RCC 7860 (cell line): ENCODE measurements around the gene ERAS.
A peak's percentile ranks its signal among the peaks of the same experiment; 100 is the strongest.
"Not testable (repeated sequence)": the region's sequence is repeated elsewhere in the genome, so short reads cannot be mapped to it uniquely, and the experiment has no call there.

Experiments
- DNase-seq: peaks from one replicate; pipeline ENCODE4 v3.0.0-alpha.2; 2015; ENCODE audit warnings: low spot score
- FAIRE-seq: peaks from 2 replicates; lab custom pipeline; 2012; peaks lifted over from hg19 to GRCh38; lab: Jason Lieb, UNC

ERAS gene

DNA sequence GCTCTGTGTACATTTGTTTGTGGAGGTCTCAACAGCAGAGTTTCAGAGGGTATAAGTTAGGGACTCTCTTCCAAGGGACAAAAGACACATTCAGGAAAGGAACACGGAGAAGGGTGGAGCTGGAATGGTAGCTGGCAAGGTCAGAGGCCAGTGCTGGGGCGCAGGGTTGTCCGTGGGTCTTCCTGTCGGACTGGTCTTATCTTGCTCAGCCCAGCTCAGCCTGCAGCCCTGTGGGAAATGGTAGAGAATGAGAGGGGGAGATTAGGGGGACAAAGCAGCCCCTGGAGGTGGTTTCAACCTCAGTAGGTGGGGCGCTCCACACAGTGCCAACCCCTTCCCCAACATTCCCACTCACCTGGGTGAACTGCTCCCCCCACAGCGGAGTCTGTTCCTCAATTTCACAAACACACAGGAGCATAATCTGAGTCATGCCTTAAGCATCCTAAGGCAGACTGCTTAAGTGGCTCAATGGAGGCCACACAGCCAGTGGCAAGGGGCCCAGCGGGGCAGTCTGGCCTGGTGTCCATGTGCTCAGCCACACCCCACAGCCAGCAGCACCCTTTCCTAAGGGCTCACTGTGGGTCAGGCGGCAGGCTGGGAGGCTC, 31.3 kb upstream of the ERAS start:
- DNase-seq (peak; percentile 22), FAIRE-seq (no peak)

DNA sequence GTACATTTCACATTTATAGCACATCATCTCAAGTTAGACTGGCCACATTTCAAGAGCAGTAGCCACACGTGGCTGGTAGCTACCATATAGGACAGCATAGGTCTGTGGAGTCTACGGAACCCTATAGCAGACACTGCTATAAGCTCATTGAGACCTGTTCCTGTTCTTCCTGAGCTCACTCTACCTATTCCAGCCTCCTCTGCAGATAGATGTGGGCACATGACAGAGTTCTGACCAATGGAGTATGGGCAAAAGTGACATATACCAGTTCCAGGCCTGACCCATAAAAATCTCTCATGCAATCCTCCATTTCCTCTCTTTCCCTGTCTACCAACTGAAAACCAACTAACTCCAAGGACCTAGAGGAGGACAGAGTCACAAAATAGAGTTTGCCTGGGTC, 28.0 kb upstream of the ERAS start:
- FAIRE-seq, result no peak
- DNase-seq, result no peak

DNA sequence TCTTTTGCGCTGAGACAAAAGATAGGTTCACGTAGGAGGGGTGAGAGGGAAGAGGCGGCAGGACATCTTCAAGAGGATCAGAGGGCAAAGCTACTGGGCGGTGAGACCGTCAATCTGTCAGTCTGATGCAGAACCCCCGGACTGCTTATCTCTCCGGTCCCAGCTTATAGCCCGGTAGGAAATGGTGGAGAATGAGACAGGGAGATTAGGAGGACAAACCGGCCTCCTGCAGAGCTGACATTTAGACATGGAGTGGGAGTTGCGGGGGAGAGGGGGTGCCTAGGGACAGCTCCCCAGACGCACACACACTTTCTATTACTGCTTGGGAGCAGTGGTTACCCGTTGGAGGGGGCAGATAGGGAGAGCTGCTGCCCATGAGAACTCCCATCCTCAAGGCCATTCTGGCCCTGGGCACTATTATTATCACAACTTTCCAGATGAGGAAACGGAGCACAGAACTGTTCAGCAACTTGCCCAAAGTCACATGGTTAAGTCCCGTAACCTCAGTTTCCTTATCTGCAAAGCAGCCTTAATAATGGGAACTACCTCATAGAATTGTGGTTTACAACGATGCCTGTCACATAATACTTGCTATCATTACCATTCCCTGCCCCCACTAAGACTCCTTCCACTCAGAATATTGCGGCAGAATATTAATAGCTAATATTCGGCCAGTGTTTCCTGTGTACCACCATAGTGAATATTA, 25.6 kb upstream of the ERAS start:
- DNase-seq (no peak), FAIRE-seq (no peak)

DNA sequence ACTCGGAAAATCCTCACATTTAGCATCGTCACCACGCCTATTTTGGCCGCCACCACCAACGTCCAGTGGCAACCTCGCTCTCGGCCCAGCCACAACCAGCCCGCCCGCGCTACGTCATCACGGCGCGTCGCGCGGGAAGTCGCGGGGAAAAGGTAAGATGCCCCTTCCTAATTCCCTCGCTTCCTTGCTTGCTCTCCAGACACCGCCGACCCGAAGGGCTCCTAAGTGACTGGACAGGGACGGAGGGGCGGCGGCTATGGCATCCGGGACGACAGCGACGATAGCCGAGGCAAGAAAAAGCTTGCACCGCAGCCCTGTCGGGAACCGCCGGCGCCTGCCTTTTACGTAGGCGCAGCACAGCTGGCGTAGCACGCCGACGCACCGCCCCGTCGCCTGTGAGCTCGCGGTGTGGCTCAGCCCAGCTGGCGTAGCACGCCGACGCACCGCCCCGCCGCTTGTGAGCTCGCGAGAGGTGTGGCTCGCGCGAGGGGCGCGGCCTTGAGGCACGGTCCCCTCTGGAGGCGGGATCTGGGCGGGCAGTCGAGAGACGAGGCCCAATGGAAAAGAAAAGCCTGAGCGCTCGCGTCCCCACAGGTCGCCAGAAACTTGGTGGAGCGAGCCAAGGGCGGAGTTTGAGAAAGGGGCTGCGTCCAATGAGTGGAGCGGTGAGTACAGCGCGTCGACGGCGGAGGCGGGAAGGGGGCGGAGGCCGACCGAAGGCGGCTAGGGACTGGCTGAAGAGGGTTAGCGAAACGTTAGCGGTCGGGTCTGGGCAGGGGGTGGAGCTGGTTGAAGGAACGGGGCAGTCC, 24.8 kb upstream of the ERAS start, which contains the start of gene HDAC6:
Gene HDAC6, plus strand, starts transcription at position 788 of the 809 bp plus-strand sequence. CDS start 626 bp downstream, outside the sequence.
- FAIRE-seq, result peak; percentile 82
- peak; percentile 95 for DNase-seq

DNA sequence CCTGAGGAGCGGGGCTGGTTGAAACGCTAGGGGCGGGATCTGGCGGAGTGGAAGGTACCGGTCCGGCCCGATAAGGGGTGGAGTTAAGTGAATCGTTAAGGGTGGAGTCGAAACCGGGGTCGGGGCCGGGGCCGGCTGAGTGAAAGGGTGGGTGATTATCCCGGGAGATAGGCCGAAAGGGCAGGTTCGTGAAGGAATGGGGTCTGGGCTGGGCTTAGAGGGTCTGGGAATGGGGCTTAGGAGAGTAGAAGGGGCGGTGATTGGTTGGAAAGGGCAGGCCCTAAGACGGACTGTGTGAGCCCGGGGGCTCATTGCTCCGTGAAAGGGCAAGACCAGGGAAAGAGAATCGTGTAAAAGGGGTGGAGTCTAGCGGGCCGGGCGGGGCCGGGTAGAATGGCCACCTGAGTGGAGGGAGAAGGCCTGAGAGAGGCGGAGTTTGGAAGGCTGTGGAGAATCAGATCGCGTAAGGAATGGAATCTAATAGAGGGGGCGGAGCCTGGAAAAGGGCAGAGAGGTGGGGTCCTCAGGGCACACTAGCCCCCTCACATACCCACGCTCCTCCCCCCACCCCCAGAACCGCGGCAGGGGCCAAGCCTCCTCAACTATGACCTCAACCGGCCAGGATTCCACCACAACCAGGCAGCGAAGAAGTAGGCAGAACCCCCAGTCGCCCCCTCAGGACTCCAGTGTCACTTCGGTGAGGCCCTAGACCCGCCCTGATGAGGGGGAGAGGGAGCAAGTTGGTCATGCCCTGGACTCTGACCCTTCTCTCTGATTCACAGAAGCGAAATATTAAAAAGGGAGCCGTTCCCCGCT, 24.0 kb upstream of the ERAS start:
- peak; percentile 65 for DNase-seq
- FAIRE-seq, result peak; percentile 47

- DNase-seq (no peak), FAIRE-seq (no peak)
Measured at GRCh38 chrX:48802905-48803200, 23.5 kb upstream of the ERAS start.

GRCh38 chrX:48806081-48806480, 20.2 kb upstream of the ERAS start:
- FAIRE-seq (no peak), DNase-seq (no peak)

GRCh38 chrX:48813644-48814043, 12.7 kb upstream of the ERAS start:
- no peak for FAIRE-seq
- no peak for DNase-seq

DNA sequence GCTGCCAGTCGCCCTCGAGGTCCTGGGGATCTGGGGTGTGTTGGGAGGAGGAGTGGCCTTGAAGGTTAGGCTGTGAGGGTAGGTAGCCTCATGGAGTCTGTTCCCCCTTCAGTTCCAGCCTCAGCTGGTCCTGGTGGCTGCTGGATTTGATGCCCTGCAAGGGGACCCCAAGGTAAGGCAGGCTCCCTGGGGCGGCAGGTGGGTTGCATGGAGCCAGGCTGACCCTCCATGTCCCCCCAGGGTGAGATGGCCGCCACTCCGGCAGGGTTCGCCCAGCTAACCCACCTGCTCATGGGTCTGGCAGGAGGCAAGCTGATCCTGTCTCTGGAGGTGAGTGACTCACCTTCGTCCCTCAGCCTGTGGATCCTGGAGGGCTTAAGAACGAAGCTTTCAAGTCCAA, 11.6 kb upstream of the ERAS start:
- no peak for FAIRE-seq

GRCh38 chrX:48815266-48815665, 11.0 kb upstream of the ERAS start:
- DNase-seq (no peak), FAIRE-seq (no peak)

More for the DNA sequence above, 11.6 kb upstream of the ERAS start:
- no peak for DNase-seq

DNA sequence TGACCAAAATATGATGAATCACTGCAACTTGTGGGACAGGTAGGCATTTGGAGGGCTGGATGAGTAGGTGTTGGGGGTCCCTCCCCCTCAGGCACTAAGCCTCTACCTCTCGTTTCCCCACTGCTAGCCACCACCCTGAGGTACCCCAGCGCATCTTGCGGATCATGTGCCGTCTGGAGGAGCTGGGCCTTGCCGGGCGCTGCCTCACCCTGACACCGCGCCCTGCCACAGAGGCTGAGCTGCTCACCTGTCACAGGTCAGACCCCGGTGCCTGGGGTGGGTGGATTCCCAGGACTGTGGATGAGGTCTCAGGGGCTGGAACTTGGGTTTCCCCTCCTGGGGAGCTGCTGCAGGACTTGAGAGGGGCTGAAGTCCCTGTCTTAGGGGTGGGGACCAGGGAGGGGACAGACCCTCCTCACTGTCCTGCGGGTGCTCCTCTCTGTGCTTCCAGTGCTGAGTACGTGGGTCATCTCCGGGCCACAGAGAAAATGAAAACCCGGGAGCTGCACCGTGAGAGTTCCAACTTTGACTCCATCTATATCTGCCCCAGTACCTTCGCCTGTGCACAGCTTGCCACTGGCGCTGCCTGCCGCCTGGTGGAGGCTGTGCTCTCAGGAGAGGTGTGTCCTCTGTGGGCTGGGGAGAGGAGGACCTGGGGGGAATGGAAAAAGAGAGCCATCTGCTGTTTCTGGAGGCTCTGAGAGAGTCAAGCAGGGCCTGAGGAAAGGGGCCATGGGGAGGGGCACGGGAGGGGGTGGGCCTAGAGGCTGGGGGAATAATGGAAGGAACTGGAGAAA, 10.1 kb upstream of the ERAS start:
- FAIRE-seq (no peak), DNase-seq (no peak)

DNA sequence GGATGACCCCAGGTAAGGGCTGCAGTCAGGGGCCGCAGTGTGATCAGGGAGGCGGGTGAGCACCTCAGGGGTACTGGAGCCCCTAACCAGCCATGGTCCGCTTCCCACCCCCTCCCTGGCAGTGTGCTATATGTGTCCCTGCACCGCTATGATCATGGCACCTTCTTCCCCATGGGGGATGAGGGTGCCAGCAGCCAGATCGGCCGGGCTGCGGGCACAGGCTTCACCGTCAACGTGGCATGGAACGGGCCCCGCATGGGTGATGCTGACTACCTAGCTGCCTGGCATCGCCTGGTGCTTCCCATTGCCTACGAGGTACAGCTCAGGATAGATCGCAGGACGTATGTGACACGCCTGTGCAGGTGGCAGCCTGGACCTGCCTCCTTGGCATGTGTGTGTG, 8.2 kb upstream of the ERAS start:
- FAIRE-seq, result no peak
- no peak for DNase-seq

GRCh38 chrX:48818866-48819265, 7.4 kb upstream of the ERAS start:
- FAIRE-seq, result no peak
- no peak for DNase-seq

DNA sequence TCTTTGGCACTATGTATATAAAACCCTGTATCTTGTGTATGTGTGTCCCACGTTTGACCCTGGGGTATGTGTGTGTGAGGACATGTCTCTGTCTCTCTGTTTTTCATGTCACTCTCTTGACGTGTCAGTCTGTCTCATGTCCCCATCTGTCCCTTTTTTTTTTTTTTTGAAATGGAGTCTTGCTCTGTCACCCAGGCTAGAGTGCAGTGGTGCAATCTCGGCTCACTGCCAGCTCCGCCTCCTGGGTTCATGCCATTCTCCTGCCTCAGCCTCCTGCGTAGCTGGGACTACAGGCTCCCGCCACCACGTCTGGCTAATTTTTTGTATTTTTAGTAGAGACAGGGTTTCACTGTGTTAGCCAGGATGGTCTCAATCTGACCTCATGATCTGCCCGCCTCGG, 6.9 kb upstream of the ERAS start:
- FAIRE-seq, result not testable (repeated sequence)

GRCh38 chrX:48823053-48823452, 3.3 kb upstream of the ERAS start:
- DNase-seq (no peak), FAIRE-seq (no peak)

More for the DNA sequence above, 6.9 kb upstream of the ERAS start:
- DNase-seq, result not testable (repeated sequence)

GRCh38 chrX:48824066-48824465, 2.2 kb upstream of the ERAS start:
- no peak for DNase-seq
- no peak for FAIRE-seq

DNA sequence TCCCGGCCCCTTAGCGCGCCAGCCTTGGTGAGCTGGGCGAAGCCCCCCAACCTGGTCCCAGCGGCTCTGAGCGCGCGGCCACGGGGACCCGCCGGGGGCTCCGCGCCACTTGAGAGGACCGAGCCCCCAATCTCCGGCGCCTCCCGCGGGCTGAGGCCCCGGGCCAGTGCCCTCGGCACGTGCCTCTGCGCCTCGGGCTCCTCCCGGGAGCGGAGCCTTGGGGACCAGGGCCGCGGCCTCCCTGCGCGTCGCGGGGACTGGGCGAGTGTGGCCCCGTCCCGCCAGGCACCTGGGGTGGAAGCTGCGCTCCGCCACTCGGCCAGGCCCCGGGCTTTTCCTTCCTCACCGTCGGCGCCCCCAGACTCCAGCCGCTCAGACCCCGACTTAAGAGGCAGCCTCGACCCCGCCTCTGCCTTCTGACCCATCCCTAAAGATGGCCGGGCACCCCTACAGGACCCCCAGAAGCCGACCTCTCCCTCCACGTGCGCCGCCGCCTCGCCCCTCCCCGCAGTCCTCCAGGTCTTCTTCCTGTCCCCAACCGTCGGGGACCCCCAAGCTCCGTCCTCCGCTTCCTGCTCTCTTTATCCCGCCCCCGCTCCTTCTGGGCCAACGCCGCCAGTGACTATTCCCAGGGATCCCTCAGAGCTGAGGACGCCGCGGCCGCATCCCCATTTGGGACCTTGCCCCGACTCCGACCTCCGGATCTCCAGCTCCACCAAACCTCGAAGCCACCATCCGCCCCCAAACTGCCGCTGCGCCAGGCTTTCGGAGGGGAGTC, 752 bp downstream of the ERAS start:
- FAIRE-seq, result no peak

GRCh38 chrX:48827654-48827968, 1.3 kb downstream of the ERAS start:
- FAIRE-seq, result no peak
- no peak for DNase-seq

More for the DNA sequence above, 752 bp downstream of the ERAS start:
- DNase-seq, result no peak

DNA sequence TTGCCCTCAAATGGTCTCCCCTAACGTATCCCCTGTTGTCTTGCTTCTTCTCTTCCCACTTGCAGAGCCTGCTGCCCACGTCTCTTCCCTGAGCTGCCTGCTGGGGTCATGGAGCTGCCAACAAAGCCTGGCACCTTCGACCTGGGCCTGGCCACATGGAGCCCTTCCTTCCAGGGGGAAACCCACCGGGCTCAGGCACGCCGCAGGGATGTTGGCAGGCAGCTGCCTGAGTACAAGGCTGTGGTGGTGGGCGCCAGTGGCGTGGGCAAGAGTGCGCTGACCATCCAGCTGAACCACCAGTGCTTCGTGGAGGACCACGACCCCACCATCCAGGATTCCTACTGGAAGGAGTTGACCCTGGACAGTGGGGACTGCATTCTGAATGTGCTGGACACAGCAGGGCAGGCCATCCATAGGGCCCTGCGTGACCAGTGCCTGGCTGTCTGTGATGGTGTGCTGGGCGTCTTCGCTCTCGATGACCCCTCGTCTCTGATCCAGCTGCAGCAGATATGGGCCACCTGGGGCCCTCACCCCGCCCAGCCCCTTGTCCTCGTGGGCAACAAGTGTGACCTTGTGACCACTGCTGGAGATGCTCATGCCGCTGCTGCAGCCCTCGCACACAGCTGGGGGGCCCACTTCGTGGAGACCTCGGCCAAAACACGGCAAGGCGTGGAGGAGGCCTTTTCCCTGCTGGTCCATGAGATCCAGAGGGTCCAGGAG, 2.9 kb downstream of the ERAS start:
- no peak for FAIRE-seq
- DNase-seq, result no peak
